T-cell (primary cell): ENCODE measurements around the gene OR5H14. TPM values are rescaled to one million over a fixed set of nuclear protein-coding genes. Genes with fewer than 3 reads are reported as not detected.
"Not testable (repeated sequence)": the region's sequence is repeated elsewhere in the genome, so short reads cannot be mapped to it uniquely, and the experiment has no call there.

Experiments used
- ATAC-seq, 4 experiments: fragments of 200-7000 bp in 3 of 4; fragments of 150-1000 bp in 1 of 4; cut with Tn5 transposase; replicated peaks in 1 of 4; 1 replicate in 3 of 4; 2 replicates in 1 of 4; pipeline ENCODE4 v1.10.0; 2021; ENCODE audit warnings: moderate library complexity in 3 of 4, mild to moderate bottlenecking in 2 of 4, moderate number of reproducible peaks in 1 of 4
- CTCF ChIA-PET, 2 donors: fragments of 300-600 bp; sonication (Branson Sonifier 250); formaldehyde crosslinking; loops; one replicate each; lab custom pipeline; 2022; ENCODE audit warnings: antibody characterized with exemption in 2 of 2; lab: Charles Lee
- POLR2A ChIA-PET, 2 donors: fragments of 300-600 bp; sonication (Branson Sonifier 250); formaldehyde crosslinking; loops; one replicate each; lab custom pipeline; 2022; ENCODE audit warnings: antibody characterized with exemption in 2 of 2; lab: Charles Lee
- DNase-seq, 35 experiments: peaks; one replicate each; pipeline versions ENCODE4 v3.0.0 to v3.0.0-alpha.2; 2013 to 2023
- H3K27ac ChIP-seq: one replicate; pipeline ENCODE4 v1.5.1; 2013; ENCODE audit warnings: low read length
- H3K27me3 ChIP-seq, 2 experiments: replicated peaks in 1 of 2; 1 replicate in 1 of 2; 2 replicates in 1 of 2; pipeline versions ENCODE4 v1.6.1 to v1.7.0; 2013; ENCODE audit warnings: low read length in 1 of 2, mixed read lengths in 1 of 2; ENCODE audit not compliant: control insufficient read depth in 2 of 2, insufficient read depth in 2 of 2; ENCODE audit errors: extremely low read depth in 1 of 2
- H3K36me3 ChIP-seq, 2 donors: 1 replicate in 1 of 2; 2 replicates in 1 of 2; pipeline versions ENCODE4 v1.6.1 to v1.7.0; 2013; ENCODE audit warnings: low read length in 1 of 2; ENCODE audit not compliant: control insufficient read depth in 2 of 2, insufficient read depth in 1 of 2; ENCODE audit errors: extremely low read depth in 1 of 2
- H3K4me1 ChIP-seq, 2 experiments: 1 replicate in 1 of 2; 2 replicates in 1 of 2; pipeline versions ENCODE4 v1.6.1 to v1.7.0; 2013; ENCODE audit warnings: low read length in 2 of 2, mixed read lengths in 1 of 2; ENCODE audit not compliant: insufficient read depth in 2 of 2, control insufficient read depth in 1 of 2; ENCODE audit errors: extremely low read depth in 1 of 2
- H3K4me3 ChIP-seq, 2 donors: 1 replicate in 1 of 2; 2 replicates in 1 of 2; pipeline versions ENCODE4 v1.5.1 to v1.7.0; 2013; ENCODE audit warnings: mild to moderate bottlenecking in 2 of 2, low read length in 1 of 2, moderate library complexity in 1 of 2; ENCODE audit not compliant: control insufficient read depth in 1 of 2; ENCODE audit errors: extremely low read depth in 1 of 2
- H3K9me3 ChIP-seq: 2 replicates; pipeline ENCODE4 v1.7.0; 2013
- H3K27ac Mint-ChIP-seq, 2 donors: one replicate each; pipeline ENCODE4 v1.8.0; 2020 to 2021; ENCODE audit warnings: mild to moderate bottlenecking in 2 of 2, mixed read lengths in 2 of 2
- H3K27me3 Mint-ChIP-seq, 2 donors: one replicate each; pipeline ENCODE4 v1.8.0; 2021 to 2022; ENCODE audit warnings: mixed read lengths in 2 of 2
- H3K36me3 Mint-ChIP-seq: one replicate; pipeline ENCODE4 v1.8.0; 2021; ENCODE audit warnings: mixed read lengths
- H3K4me1 Mint-ChIP-seq, 3 donors: one replicate each; pipeline ENCODE4 v1.8.0; 2020 to 2022; ENCODE audit warnings: mixed read lengths in 3 of 3, mild to moderate bottlenecking in 1 of 3
- H3K4me3 Mint-ChIP-seq, 3 donors: one replicate each; pipeline ENCODE4 v1.8.0; 2020 to 2022; ENCODE audit warnings: mild to moderate bottlenecking in 3 of 3, mixed read lengths in 3 of 3, moderate library complexity in 3 of 3
- H3K9me3 Mint-ChIP-seq, 3 donors: one replicate each; pipeline ENCODE4 v1.8.0; 2020 to 2022; ENCODE audit warnings: mixed read lengths in 3 of 3
- WGBS: methylation state at CpG from one replicate; pipeline ENCODE4 v1.1.5; 2013; ENCODE audit warnings: missing lambda C conversion rate; ENCODE audit not compliant: insufficient coverage; 5-methylcytosine and 5-hydroxymethylcytosine counted together
- total RNA-seq, 35 experiments: library from RNA in 6 of 35; stranded (reverse) in 6 of 35; fragments of 120-200 nt in 1 of 35; gene quantifications; one replicate each; pipeline versions ENCODE4 v1.2.1 to v1.2.4 and lab custom pipeline; 2013 to 2026

The OR5H14 gene
- total RNA-seq, 5 donors from 2014 or later (not counting 1 experiment from before 2014, with no cell fraction given): not detected

DNA sequence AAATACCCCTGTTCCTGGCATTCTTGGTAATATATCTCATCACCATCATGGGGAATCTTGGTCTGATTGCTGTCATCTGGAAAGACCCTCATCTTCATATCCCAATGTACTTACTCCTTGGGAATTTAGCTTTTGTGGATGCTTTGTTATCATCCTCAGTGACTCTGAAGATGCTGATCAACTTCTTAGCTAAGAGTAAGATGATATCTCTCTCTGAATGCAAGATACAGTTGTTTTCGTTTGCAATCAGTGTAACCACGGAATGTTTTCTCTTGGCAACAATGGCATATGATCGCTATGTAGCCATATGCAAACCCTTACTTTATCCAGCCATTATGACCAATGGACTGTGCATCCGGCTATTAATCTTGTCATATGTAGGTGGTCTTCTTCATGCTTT, 2.2 kb downstream of the OR5H14 start:
- POLR2A ChIA-PET, H3K4me3 ChIP-seq, H3K27ac Mint-ChIP-seq, H3K4me3 Mint-ChIP-seq, H3K27ac ChIP-seq, H3K27me3 ChIP-seq, CTCF ChIA-PET, H3K4me1 Mint-ChIP-seq, H3K36me3 ChIP-seq, DNase-seq, H3K9me3 ChIP-seq, ATAC-seq, H3K9me3 Mint-ChIP-seq, H3K4me1 ChIP-seq, H3K27me3 Mint-ChIP-seq, H3K36me3 Mint-ChIP-seq: not testable (repeated sequence)
- WGBS: no CpG with 5 or more reads among the region's 4 CpGs

DNA sequence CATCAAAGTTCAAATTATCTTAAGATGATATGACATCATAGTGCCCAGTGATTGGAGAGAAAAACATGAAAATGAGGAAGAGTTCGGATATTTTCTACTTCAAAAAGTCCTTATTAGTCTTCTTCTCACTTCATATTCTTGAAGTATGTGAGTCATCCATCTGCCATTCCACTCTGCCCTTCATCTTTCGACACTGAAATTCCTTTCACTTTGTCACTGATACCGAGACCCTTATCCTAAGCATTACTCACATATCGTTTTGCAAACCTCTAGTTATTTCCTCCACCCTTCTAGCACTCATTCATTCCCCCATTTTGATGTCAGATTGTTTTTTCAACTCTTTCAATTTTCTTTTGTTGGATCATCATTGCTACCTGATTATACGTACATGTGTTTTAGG, 4.0 kb downstream of the OR5H14 start:
- POLR2A ChIA-PET: no interaction called here
- Mint-ChIP-seq H3K4me3 (no peak overlapping the region), H3K9me3 (peaks cover 0 to 6% (median 3%) of the 10 kb centered on the region in 3 donors), H3K27ac (no peak overlapping the region), H3K4me1 (no peaks in the 10 kb centered on the region), H3K36me3 (no peaks in the 10 kb centered on the region), H3K27me3 (peaks cover 0 to 3% of the 10 kb centered on the region in 2 donors)
- ATAC-seq (no peak), DNase-seq (no peak)
- H3K36me3 ChIP-seq: no peaks in the 10 kb centered on the region
- H3K4me3 ChIP-seq: no peak overlapping the region
- no peaks in the 10 kb centered on the region for H3K4me1 ChIP-seq
- CTCF ChIA-PET: no interaction called here
- H3K27me3 ChIP-seq: no peaks in the 10 kb centered on the region
- WGBS: 89% methylated on average over 1 of the region's 5 CpGs
- no peak overlapping the region for H3K27ac ChIP-seq
- no peaks in the 10 kb centered on the region for H3K9me3 ChIP-seq

DNA sequence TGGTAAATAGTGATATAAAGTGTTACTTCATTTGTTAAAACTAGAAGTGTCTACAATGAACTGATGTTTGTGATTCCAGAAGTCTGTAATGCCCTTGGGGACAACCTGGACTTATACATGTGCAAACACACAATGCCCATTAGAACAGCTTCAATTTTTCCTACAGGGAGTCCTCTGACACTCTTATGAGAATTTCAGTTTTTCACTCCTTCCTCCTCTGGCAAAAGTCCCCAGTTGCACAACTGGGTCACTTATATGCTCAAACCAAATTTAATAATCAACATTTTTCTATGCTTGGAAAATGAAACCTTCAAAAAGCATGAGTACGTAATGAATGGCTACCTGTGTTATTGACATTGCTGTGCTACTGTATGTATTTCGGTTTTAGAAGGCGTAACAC, 19.1 kb downstream of the OR5H14 start, which contains the start of gene OR5H15:
TSS of gene OR5H15 (plus strand) at position 301 of the 400 bp plus-strand sequence. CDS start 2,004 bp downstream, outside the sequence.
- Histone ChIP-seq H3K4me1 (no peaks in the 10 kb centered on the region), H3K9me3 (no peaks in the 10 kb centered on the region), H3K27me3 (no peaks in the 10 kb centered on the region), H3K4me3 (no peak within 1 kb of the TSS), H3K27ac (no peak within 1 kb of the TSS), H3K36me3 (no peaks in the 10 kb centered on the region)
- DNase-seq (no peak), ATAC-seq (no peak)
- ChIA-PET CTCF (no interaction called here), POLR2A (no interaction called here)
- WGBS: no CpG with 5 or more reads among the region's 3 CpGs
- Mint-ChIP-seq H3K4me1 (no peaks in the 10 kb centered on the region), H3K4me3 (no peak within 1 kb of the TSS), H3K36me3 (no peaks in the 10 kb centered on the region), H3K27ac (no peak within 1 kb of the TSS), H3K9me3 (no peaks in the 10 kb centered on the region), H3K27me3 (peaks cover 2 to 7% of the 10 kb centered on the region in 2 donors)

DNA sequence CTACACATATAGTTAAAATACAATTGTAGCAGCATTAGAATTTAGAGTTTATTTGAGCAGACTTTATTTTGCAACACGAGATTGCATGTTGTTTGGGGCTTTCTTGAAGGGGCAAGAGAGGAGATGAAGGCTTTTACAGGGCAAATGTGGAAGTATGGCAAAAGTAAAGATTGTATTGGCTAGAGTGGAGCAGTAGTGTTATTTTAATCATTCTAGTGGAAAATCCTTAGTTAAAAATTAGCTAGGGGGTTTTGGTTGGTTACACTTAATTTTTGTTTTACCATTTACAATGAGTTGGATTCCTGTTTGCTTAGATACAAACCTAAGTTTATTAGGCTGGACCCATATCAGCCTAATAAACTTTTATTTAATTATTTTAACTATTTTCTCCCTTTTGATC, 23.8 kb downstream of the OR5H14 start:
- DNase-seq (no peak), ATAC-seq (no peak)
- 70% methylated on average over 1 of the region's 1 CpG for WGBS
- no peak overlapping the region for H3K27ac Mint-ChIP-seq
- H3K4me3 Mint-ChIP-seq: no peak overlapping the region
- Histone ChIP-seq H3K27ac (no peak overlapping the region), H3K27me3 (no peaks in the 10 kb centered on the region), H3K4me1 (no peaks in the 10 kb centered on the region), H3K4me3 (no peak overlapping the region), H3K9me3 (no peaks in the 10 kb centered on the region), H3K36me3 (no peaks in the 10 kb centered on the region)
- ChIA-PET CTCF (no interaction called here), POLR2A (no interaction called here)
- no peaks in the 10 kb centered on the region for H3K9me3 Mint-ChIP-seq
- H3K4me1 Mint-ChIP-seq: peaks cover 0 to 4% (median 0%) of the 10 kb centered on the region in 3 donors
- H3K27me3 Mint-ChIP-seq: peaks cover 0 to 11% of the 10 kb centered on the region in 2 donors
- H3K36me3 Mint-ChIP-seq: no peaks in the 10 kb centered on the region

DNA sequence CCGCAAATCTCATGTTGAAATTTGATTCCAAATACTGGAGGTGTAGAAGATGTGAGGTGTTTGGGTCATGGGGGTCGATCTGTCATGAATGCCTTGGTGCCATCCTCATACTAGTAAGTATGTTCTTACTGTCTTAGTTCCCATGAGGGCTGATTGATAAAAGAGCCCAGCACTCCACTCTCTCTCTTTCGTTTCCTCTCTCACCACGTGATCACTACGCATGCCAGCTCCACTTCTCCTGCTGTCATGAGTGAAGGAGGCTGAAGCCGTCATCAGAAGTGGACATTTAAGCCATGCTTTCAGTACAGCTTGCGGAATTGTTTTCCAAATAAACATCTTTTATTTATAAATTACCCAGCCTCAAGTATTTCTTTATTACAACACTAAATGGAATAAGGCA, 25.3 kb downstream of the OR5H14 start:
- no peak for ATAC-seq
- Histone ChIP-seq H3K27ac (no peak overlapping the region), H3K36me3 (no peaks in the 10 kb centered on the region), H3K27me3 (no peaks in the 10 kb centered on the region), H3K4me3 (no peak overlapping the region), H3K9me3 (no peaks in the 10 kb centered on the region), H3K4me1 (no peaks in the 10 kb centered on the region)
- Mint-ChIP-seq H3K36me3 (no peaks in the 10 kb centered on the region), H3K27me3 (peaks cover 2 to 6% of the 10 kb centered on the region in 2 donors), H3K4me3 (no peak overlapping the region), H3K9me3 (peaks cover 0 to 4% (median 4%) of the 10 kb centered on the region in 3 donors), H3K4me1 (peaks cover 0 to 4% (median 0%) of the 10 kb centered on the region in 3 donors), H3K27ac (no peak overlapping the region)
- DNase-seq: no peak
- CTCF ChIA-PET: no interaction called here
- no CpG with 5 or more reads among the region's 7 CpGs for WGBS
- POLR2A ChIA-PET: no interaction called here

DNA sequence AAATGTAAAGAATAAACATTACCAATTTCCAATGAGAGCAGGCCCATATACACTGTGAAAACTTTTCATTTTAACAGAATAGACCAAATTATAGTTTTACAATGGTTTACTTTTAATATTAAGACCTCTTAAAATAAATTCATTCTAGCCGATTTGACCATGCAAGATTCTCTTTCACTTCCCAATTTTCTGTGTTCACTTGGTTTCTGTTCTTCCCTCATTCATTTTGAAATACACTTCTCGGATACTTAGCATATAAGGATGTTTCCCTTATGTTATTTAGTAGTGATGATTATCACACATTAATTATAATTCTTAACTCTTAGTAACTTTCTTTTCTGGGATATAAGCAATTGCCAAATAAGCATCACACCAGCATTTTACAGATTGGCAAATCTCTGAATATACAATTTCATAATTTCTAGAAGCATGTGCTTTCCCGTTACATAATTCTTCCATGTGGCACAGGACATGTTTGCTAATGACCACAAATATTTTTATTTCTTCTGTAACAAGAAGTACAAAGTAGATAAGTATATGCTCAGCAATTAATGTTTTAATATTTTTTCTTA, 33.1 kb downstream of the OR5H14 start:
- H3K36me3 ChIP-seq: no peaks in the 10 kb centered on the region
- Mint-ChIP-seq H3K4me1 (no peaks in the 10 kb centered on the region), H3K9me3 (peaks cover 0 to 4% (median 4%) of the 10 kb centered on the region in 3 donors), H3K36me3 (no peaks in the 10 kb centered on the region), H3K4me3 (no peak overlapping the region), H3K27ac (no peak overlapping the region), H3K27me3 (peaks cover 0 to 2% of the 10 kb centered on the region in 2 donors)
- DNase-seq: no peak
- H3K27ac ChIP-seq: no peak overlapping the region
- POLR2A ChIA-PET: no interaction called here
- no peaks in the 10 kb centered on the region for H3K27me3 ChIP-seq
- no peaks in the 10 kb centered on the region for H3K4me1 ChIP-seq
- no CpG with 5 or more reads among the region's 3 CpGs for WGBS
- H3K4me3 ChIP-seq: no peak overlapping the region
- H3K9me3 ChIP-seq: no peaks in the 10 kb centered on the region
- CTCF ChIA-PET: no interaction called here
- ATAC-seq: no peak

DNA sequence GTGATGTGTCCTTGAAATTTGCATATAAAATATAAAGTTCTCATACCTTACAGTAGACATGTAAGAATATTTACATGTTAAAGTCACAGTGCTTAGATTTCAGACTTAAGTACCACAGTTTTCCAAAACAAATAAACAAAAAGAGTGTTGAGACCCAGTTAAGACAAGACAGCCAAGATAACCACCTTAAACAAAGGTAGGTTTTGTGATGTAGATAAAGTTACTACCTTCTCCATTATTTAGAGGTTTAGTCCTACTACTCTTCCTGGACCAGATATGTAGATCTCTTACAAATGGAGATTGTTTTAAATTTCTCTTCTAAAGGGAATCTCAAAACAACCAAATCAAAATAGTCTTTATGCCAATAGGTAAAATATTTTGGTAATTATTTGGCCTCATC, 34.9 kb downstream of the OR5H14 start:
- Histone ChIP-seq H3K36me3 (no peaks in the 10 kb centered on the region), H3K27ac (no peak overlapping the region), H3K4me3 (no peak overlapping the region), H3K9me3 (no peaks in the 10 kb centered on the region), H3K4me1 (no peaks in the 10 kb centered on the region), H3K27me3 (no peaks in the 10 kb centered on the region)
- Mint-ChIP-seq H3K4me3 (no peak overlapping the region), H3K27me3 (no peaks in the 10 kb centered on the region), H3K4me1 (no peaks in the 10 kb centered on the region), H3K36me3 (no peaks in the 10 kb centered on the region), H3K27ac (no peak overlapping the region), H3K9me3 (no peaks in the 10 kb centered on the region)
- CTCF ChIA-PET: no interaction called here
- DNase-seq: no peak
- ATAC-seq: no peak
- POLR2A ChIA-PET: no interaction called here
